Stomach (tissue), 9 donors: ENCODE data around the gene CES3. TPM values are rescaled to one million over a fixed set of nuclear protein-coding genes. Genes with fewer than 3 reads are reported as not detected.
"Not testable (repeated sequence)": the region's sequence is repeated elsewhere in the genome, so short reads cannot be mapped to it uniquely, and the experiment has no call there.

Experiments used
- DNase-seq, 2 donors: peaks; one replicate each; pipeline versions ENCODE4 v3.0.0 to v3.0.0-alpha.2; 2013 to 2019
- H3K27ac ChIP-seq, 5 donors: fragments of 200-600 bp in 4 of 5; sonication (generic) in 4 of 5; one replicate each; pipeline ENCODE4 v1.5.1; 2013 to 2019; ENCODE audit warnings: mild to moderate bottlenecking in 1 of 5, moderate library complexity in 1 of 5
- H3K27me3 ChIP-seq, 3 donors: fragments of 200-600 bp; sonication (generic); one replicate each; pipeline ENCODE4 v1.5.1; 2017 to 2019; ENCODE audit warnings: mixed run types in 1 of 3
- H3K36me3 ChIP-seq, 4 donors: fragments of 200-600 bp; sonication (generic); 1 replicate in 3 of 4; 2 replicates in 1 of 4; pipeline ENCODE4 v1.5.1; 2016 to 2019
- H3K4me1 ChIP-seq, 4 donors: fragments of 200-600 bp; sonication (generic); one replicate each; pipeline ENCODE4 v1.5.1; 2016 to 2019
- H3K4me3 ChIP-seq, 4 donors: fragments of 200-600 bp; sonication (generic) in 3 of 4; one replicate each; pipeline ENCODE4 v1.5.1; 2016 to 2019; ENCODE audit warnings: mild to moderate bottlenecking in 1 of 4
- H3K9me3 ChIP-seq, 4 donors: fragments of 200-600 bp; sonication (generic); one replicate each; pipeline ENCODE4 v1.5.1; 2016 to 2019
- EP300 ChIP-seq: sonication (generic); formaldehyde crosslinking; IDR thresholded peaks from one replicate; pipeline ENCODE4 v1.6.1; 2017; ENCODE audit warnings: antibody characterized with exemption
- POLR2A ChIP-seq, 4 donors: fragments of 450-650 bp; IDR thresholded peaks; one replicate each; pipeline ENCODE4 v1.6.1; 2016; ENCODE audit warnings: antibody characterized with exemption in 4 of 4, control low read depth in 2 of 4, mild to moderate bottlenecking in 1 of 4, moderate library complexity in 1 of 4
- POLR2AphosphoS5 ChIP-seq, 3 donors: sonication (generic); formaldehyde crosslinking; IDR thresholded peaks; one replicate each; pipeline ENCODE4 v1.6.1; 2016; ENCODE audit warnings: antibody characterized with exemption in 3 of 3
- WGBS, 5 donors: extraction: QIAGEN DNeasy Blood & Tissue Kit in 3 of 5; methylation state at CpG; one replicate each; pipeline versions ENCODE4 v1.1.5 to v1.1.7; 2013 to 2018; 5-methylcytosine and 5-hydroxymethylcytosine counted together
- intact Hi-C: fragments of 100-400 bp; cut with DNase I; formaldehyde crosslinking; loops from one replicate; pipeline ENCODE4 v1.15.1; 2023; ENCODE audit warnings: low total_unique reads
- polyA plus RNA-seq, 3 donors: library from polyadenylated mRNA; stranded (reverse); fragments of 200-250 nt; gene quantifications; one replicate each; pipeline ENCODE4 v1.2.3, GENCODE V29; 2013
- total RNA-seq, 5 donors: library from RNA; depleted of rRNA; stranded (reverse); fragments of >200 nt; gene quantifications; one replicate each; pipeline versions ENCODE4 v1.1.0 to v1.2.3, GENCODE V29; 2014 to 2016
- TF ChIP-seq, protein P1 (sequence below), 7 experiments: fragments of 450-650 bp in 4 of 7; fragments of 200-600 bp in 3 of 7; sonication (generic) in 3 of 7; IDR thresholded peaks; one replicate each; pipeline ENCODE4 v1.5.1; 2016 to 2019; ENCODE audit warnings: antibody characterized with exemption in 7 of 7, control low read depth in 2 of 7, mild to moderate bottlenecking in 1 of 7
- donor health status: healthy with polysubstance abuse.
- donor health status: Bipolar disorder and iron deficiency.
- donor health status: healthy.

CES3 gene
- total and polyA plus RNA-seq, 8 donors = 0.37 to 145 (median 2.9) TPM; not detected in 2

DNA sequence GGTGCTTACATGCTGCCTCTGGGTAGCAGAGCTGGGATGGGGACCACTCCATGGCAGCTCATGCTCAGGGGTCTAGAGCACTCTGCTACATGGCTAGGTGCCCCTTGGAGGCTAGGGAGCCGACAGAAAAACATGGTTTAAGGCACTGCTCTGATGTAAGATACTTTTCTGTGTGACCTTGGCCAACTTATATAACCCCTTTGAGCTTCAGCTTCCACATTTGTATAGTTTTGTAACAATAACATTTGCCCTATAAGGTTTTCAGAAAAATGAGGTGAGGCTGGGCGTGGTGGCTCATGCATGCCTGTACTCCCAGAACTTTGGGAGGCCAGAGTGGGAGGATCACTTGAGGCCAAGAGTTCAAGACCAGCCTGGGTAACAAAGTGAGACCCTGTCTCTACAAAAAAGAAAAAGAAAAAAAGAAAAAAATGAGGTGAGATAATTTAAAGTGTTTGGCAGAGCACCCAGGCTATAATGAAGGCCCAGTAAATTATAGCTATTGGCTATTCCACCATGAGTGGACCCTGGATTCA, 30.5 kb downstream of the CES3 start:
- Histone ChIP-seq H3K27me3 (no peaks in the 10 kb centered on the region), H3K4me3 (no peak overlapping the region), H3K27ac (no peak overlapping the region), H3K4me1 (peaks cover 1 to 10% (median 8%) of the 10 kb centered on the region in 4 donors), H3K9me3 (no peaks in the 10 kb centered on the region), H3K36me3 (no peaks in the 10 kb centered on the region)
- intact Hi-C loops = no loop called here
- no peak for TF ChIP-seq POLR2A (IDR thresholded peaks at IDR 0.05)
- TF ChIP-seq POLR2AphosphoS5 (IDR thresholded peaks at IDR 0.05) = no peak
- no peak for TF ChIP-seq EP300
- TF ChIP-seq, protein P1, sequence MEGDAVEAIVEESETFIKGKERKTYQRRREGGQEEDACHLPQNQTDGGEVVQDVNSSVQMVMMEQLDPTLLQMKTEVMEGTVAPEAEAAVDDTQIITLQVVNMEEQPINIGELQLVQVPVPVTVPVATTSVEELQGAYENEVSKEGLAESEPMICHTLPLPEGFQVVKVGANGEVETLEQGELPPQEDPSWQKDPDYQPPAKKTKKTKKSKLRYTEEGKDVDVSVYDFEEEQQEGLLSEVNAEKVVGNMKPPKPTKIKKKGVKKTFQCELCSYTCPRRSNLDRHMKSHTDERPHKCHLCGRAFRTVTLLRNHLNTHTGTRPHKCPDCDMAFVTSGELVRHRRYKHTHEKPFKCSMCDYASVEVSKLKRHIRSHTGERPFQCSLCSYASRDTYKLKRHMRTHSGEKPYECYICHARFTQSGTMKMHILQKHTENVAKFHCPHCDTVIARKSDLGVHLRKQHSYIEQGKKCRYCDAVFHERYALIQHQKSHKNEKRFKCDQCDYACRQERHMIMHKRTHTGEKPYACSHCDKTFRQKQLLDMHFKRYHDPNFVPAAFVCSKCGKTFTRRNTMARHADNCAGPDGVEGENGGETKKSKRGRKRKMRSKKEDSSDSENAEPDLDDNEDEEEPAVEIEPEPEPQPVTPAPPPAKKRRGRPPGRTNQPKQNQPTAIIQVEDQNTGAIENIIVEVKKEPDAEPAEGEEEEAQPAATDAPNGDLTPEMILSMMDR (IDR thresholded peaks at IDR 0.05) = no peak
- WGBS, 5 donors = 77 to 92% (median 82%) methylated on average over 2 of the region's 2 CpGs
- DNase-seq = no peak

DNA sequence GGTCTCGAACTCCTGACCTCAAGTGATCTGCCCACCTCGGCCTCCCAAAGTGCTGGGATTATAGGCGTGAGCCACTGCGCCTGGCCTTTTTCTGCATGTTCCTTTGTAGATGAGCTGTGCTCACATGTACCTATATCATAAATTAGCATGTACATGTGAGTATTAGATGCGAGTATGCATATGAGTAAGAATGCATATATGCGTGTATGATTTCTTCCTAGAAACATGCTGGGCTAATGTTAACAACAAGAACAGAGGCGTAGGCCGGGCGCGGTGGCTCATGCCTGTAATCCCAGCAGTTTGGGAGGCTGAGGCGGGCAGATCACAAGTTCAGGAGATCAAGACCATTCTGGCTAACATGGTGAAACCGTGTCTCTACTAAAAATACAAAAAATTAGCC, 32.5 kb downstream of the CES3 start:
- intact Hi-C loops, H3K27ac ChIP-seq, H3K9me3 ChIP-seq, DNase-seq, H3K27me3 ChIP-seq, H3K4me3 ChIP-seq, H3K36me3 ChIP-seq: not testable (repeated sequence)
- WGBS, 5 donors = 92 to 94% (median 93%) methylated on average over 12 of the region's 12 CpGs
- H3K4me1 ChIP-seq = peaks cover 5 to 18% (median 11%) of the 10 kb centered on the region in 4 donors

- peak; percentile 49 to 56 for DNase-seq
- Histone ChIP-seq H3K27me3 (no peaks in the 10 kb centered on the region), H3K4me1 (peaks cover 17 to 34% (median 28%) of the 10 kb centered on the region in 4 donors), H3K9me3 (no peaks in the 10 kb centered on the region), H3K27ac (peak overlapping the region in 4 of 5 donors; percentile 47 to 71 (median 66)), H3K4me3 (no peak overlapping the region), H3K36me3 (no peaks in the 10 kb centered on the region)
- TF ChIP-seq, protein P1 (IDR thresholded peaks at IDR 0.05) = no peak
- peak in 2 of 3 donors; percentile 22 to 66 for TF ChIP-seq POLR2AphosphoS5 (IDR thresholded peaks at IDR 0.05)
- 34 to 53% (median 45%) methylated on average over 5 to 6 of the region's 6 CpGs for WGBS, 5 donors
- intact Hi-C loops = no loop called here
These were observed 35.4 kb downstream of the CES3 start for GRCh38 chr16:66996324-66996982.

GRCh38 chr16:66996983-66997358, 35.9 kb downstream of the CES3 start:
- Histone ChIP-seq H3K36me3 (no peaks in the 10 kb centered on the region), H3K27ac (peak overlapping the region in 4 of 5 donors; percentile 47 to 71 (median 66)), H3K4me3 (no peak overlapping the region), H3K27me3 (no peaks in the 10 kb centered on the region), H3K9me3 (no peaks in the 10 kb centered on the region), H3K4me1 (peaks cover 17 to 35% (median 30%) of the 10 kb centered on the region in 4 donors)
- intact Hi-C loops = no loop called here
- 72 to 81% (median 78%) methylated on average over 3 of the region's 3 CpGs for WGBS, 5 donors
- no peak for DNase-seq
- TF ChIP-seq EP300 (no peak), POLR2AphosphoS5 (IDR thresholded peaks at IDR 0.05) (no peak), POLR2A (IDR thresholded peaks at IDR 0.05) (no peak)
- TF ChIP-seq, protein P1 (IDR thresholded peaks at IDR 0.05) = no peak
